ENCODE results near the gene TMEM184B. TPM values are rescaled to one million over a fixed set of nuclear protein-coding genes. Genes with fewer than 3 reads are reported as not detected.

The TMEM184B gene
- polyA plus RNA-seq, 2 of the 4 experiments (the other 2 are of a cell fraction): 22.2 to 36.8 TPM

GRCh38 chr22:38311323-38311620 lies 38.5 kb upstream of the TMEM184B start:
- no peak for DNase-seq (ENCODE audit: low read depth in 1 of 2, low spot score in 1 of 2)
- 86% methylated on average over 4 of the region's 4 CpGs for WGBS (ENCODE audit: missing lambda C conversion rate)
- H3K27ac ChIP-seq: peak overlapping the region in 1 of 2 experiments; percentile 60; a peak in 3 of 6 replicates
- no peak overlapping the region for H3K4me3 ChIP-seq
- no peak for TF ChIP-seq MAX (IDR thresholded peaks at IDR 0.05)
- TF ChIP-seq ZC3H11A (IDR thresholded peaks at IDR 0.05): no peak
- no peak for TF ChIP-seq MYC (IDR thresholded peaks at IDR 0.05; ENCODE audit: borderline replicate concordance, low read length)
- TF ChIP-seq ZFP36 (IDR thresholded peaks at IDR 0.05; ENCODE audit: borderline replicate concordance, partially characterized antibody): no peak
- no peak for TF ChIP-seq JUNB (IDR thresholded peaks at IDR 0.05)
- no peak for TF ChIP-seq HEYL (CRISPR knock-in tag; IDR thresholded peaks at IDR 0.05)
- TF ChIP-seq, protein P1, sequence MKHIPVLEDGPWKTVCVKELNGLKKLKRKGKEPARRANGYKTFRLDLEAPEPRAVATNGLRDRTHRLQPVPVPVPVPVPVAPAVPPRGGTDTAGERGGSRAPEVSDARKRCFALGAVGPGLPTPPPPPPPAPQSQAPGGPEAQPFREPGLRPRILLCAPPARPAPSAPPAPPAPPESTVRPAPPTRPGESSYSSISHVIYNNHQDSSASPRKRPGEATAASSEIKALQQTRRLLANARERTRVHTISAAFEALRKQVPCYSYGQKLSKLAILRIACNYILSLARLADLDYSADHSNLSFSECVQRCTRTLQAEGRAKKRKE (CRISPR knock-in tag; IDR thresholded peaks at IDR 0.05; ENCODE audit: low read depth): no peak
- no peak for TF ChIP-seq HES2 (IDR thresholded peaks at IDR 0.05)
- TF ChIP-seq BCL3 (IDR thresholded peaks at IDR 0.05): no peak
- no peak for TF ChIP-seq KDM5A (IDR thresholded peaks at IDR 0.05)
- no peak for TF ChIP-seq RCOR1 (IDR thresholded peaks at IDR 0.05; ENCODE audit: low read depth, low read length)
- ChIA-PET POLR2A (no interaction called here), CTCF (interaction anchor here (0.6 kb wide), 1 partner anchor 639 kb away, joined by 3 read pairs; no protein-coding TSS in a partner anchor)
- H3K4me1 ChIP-seq: peaks cover 52% of the 10 kb centered on the region
- no peaks in the 10 kb centered on the region for H3K9me3 ChIP-seq
- no peak for ATAC-seq
- FAIRE-seq: no peak
- H3K4me2 ChIP-seq: no peak overlapping the region

DNA sequence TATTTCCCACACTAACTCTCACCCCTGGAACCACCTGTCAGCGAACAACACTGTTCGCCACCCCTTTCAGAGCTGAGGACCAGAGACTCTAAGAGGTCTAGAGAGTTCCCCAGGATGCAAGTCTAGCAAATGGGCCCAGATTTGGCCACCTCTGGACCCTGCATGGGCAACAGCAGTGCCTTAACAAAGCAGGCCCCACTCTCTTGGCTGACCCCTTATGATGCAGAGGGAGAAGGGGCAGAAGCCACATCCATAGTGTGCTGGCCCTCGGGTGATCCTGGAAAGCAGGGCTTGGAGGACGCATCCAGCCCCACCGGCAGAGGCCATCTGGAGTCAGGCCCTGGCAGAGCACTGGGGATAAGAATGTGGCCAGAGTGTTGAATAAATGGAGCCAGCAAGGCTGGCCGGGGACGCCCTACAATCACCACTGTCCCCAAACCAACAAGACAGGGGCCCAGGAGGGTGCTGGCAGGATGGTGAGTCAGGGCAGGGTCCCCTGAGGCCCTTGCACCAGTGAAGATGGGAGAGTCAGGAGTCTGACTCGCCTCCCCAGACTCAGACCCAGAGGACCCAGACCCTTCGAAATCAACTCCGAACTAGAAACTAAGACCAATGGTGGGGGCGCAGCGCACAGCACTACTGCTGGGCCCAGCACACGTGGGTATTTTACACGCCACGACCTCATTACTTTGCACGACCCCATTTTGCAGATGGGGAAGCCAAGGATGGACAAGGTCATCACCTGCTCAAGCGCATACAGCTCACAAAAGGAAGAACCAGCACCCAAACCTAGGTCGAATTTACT lies 37.9 kb upstream of the TMEM184B start:
- ATAC-seq (no peak), DNase-seq (ENCODE audit: low read depth in 1 of 2, low spot score in 1 of 2) (no peak), FAIRE-seq (no peak)
- H3K4me1 ChIP-seq: peaks cover 57% of the 10 kb centered on the region
- WGBS (ENCODE audit: missing lambda C conversion rate): 84% methylated on average over 16 of the region's 18 CpGs
- no peak overlapping the region for H3K4me2 ChIP-seq
- H3K9me3 ChIP-seq: no peaks in the 10 kb centered on the region
- peak overlapping the region in 1 of 2 experiments; percentile 60; a peak in 3 of 6 replicates for H3K27ac ChIP-seq
- CTCF ChIA-PET: interaction anchor here (0.6 to 1.2 kb wide), 2 partner anchors 13 to 638 kb away, joined by 3 read pairs; no protein-coding TSS in a partner anchor
- POLR2A ChIA-PET: no interaction called here
- no peak overlapping the region for H3K4me3 ChIP-seq
- TF ChIP-seq, protein P2, sequence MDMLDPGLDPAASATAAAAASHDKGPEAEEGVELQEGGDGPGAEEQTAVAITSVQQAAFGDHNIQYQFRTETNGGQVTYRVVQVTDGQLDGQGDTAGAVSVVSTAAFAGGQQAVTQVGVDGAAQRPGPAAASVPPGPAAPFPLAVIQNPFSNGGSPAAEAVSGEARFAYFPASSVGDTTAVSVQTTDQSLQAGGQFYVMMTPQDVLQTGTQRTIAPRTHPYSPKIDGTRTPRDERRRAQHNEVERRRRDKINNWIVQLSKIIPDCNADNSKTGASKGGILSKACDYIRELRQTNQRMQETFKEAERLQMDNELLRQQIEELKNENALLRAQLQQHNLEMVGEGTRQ (IDR thresholded peaks at IDR 0.05): no peak
- TF ChIP-seq HOXA7 (CRISPR knock-in tag; IDR thresholded peaks at IDR 0.05) (no peak), RFX5 (IDR thresholded peaks at IDR 0.05) (no peak), RAD21 (conservative IDR thresholded peaks at IDR 0.05 in 1 of 2, IDR thresholded peaks at IDR 0.05 in 1 of 2) (no peak), TP53 (CRISPR knock-in tag; IDR thresholded peaks at IDR 0.05) (no peak), EHMT2 (IDR thresholded peaks at IDR 0.05; ENCODE audit: low read depth) (no peak), SMC3 (IDR thresholded peaks at IDR 0.05) (no peak), ELK1 (IDR thresholded peaks at IDR 0.05; ENCODE audit: low read depth, low read length) (no peak), MAZ (IDR thresholded peaks at IDR 0.05; ENCODE audit: borderline replicate concordance, low read depth, low read length) (no peak), MAX (IDR thresholded peaks at IDR 0.05) (no peak), JUNB (IDR thresholded peaks at IDR 0.05) (no peak)
